LHCN-M2 (cell line): ENCODE results near the gene SEPTIN1. TPM values are rescaled to one million over a fixed set of nuclear protein-coding genes. Genes with fewer than 3 reads are reported as not detected.
A peak's percentile ranks its signal among the peaks of the same experiment; 100 is the strongest.

Source experiments
- DNase-seq: peaks from one replicate; pipeline ENCODE4 v3.0.0-alpha.2; 2012; ENCODE audit warnings: low read depth
- total RNA-seq: library from RNA; depleted of rRNA; stranded (reverse); fragments of >200 nt; gene quantifications from 2 replicates; pipeline ENCODE4 v1.2.3, GENCODE V29; 2014

SEPTIN1 gene
- total RNA-seq, 1 experiment from 2014 or later: 0.17 TPM

DNA sequence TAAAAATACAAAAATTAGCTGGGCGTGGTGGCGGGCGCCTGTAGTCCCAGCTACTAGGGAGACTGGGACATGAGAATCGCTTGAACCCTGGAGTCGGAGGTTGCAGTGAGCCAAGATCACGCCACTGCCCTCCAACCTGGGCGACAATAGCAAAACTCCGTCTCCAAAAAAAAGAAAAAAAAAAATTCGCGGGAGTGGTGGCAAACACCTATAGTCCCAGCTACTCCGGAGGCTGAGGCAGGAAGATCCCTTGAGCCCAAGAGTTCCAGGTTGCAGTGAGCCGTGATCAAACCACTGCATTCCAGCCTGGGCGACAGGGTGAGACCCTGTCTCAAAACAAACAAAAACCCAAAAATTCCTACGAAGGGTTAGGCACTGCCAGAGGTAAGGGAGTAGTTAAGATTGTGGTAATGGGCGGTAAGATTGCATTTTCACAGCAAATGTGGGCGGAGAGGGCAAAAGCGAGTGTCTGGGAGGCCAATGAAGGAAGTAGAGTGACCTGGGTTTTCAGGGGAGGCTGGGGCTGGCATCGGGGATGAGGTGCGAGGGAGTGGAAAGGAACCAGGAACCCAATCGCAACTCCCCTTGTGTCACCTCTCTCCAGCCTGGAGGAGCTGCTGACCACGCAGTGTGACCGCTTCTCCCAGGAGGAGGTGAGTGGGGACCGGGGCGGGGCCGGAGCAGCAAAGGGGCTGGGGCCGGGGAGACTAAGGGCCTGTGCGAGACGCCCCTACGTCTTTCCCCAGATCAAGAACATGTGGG is 5.1 kb downstream of the SEPTIN1 start:
- no peak for DNase-seq

DNA sequence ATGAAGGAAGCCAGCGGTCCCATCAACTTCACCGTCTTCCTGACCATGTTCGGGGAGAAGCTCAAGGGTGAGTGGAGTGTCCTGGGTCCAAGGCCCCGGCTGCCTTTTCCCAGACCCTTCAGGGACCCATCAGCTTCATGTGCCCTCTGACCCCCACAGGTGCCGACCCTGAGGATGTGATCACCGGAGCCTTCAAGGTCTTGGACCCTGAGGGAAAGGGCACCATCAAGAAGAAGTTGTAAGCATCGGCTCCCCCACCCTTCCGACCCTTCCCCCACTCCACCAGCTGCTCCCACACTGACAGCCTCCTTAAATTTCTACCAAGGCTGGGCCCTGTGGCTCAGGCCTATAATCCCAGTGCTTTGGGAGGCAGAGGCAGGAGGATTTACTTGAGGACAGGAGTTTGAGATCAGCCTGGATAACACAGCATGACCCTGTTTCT is 5.9 kb downstream of the SEPTIN1 start:
- no peak for DNase-seq

DNA sequence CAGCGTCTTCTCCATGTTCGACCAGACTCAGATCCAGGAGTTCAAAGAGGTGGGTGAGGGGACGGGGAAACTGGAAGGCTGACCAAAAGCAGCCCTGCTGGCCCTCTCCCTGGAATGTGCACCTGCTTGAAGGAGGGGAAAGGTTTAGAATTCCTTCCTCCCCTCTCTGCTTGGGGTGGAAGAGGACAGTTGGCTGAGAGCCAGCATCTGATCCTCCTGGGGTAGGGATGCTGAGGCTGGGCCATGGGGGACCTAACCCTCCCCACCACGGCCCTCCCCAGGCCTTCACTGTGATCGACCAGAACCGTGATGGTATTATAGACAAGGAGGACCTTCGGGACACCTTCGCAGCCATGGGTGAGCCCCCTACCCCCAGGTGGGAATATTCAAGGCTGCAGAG is 6.5 kb downstream of the SEPTIN1 start:
- no peak for DNase-seq

DNA sequence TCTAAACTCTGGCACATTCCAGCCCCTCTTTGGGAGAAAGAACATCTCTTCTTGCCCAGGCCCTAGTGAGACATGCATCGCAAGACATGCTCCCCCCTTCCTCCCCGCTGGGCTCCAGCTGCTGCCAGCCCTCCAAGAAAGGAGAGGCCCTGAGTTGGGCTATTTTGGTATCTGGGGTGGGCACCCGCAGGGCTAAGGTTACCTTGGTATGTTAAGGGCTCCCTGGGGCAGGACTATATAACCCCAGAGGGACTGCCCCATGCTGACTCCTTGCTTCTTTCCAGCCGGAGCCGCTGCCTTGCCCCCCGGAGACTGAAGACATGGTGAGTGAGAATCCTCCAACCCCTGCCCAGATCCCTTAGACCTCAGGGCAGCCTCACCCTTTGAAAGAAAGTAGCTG is 7.8 kb downstream of the SEPTIN1 start, which contains the start of gene MYL11:
Gene MYL11 (plus strand): TSS at position 265 of the 400 bp plus-strand sequence. CDS start 56 bp downstream, at position 321.
- DNase-seq: no peak

DNA sequence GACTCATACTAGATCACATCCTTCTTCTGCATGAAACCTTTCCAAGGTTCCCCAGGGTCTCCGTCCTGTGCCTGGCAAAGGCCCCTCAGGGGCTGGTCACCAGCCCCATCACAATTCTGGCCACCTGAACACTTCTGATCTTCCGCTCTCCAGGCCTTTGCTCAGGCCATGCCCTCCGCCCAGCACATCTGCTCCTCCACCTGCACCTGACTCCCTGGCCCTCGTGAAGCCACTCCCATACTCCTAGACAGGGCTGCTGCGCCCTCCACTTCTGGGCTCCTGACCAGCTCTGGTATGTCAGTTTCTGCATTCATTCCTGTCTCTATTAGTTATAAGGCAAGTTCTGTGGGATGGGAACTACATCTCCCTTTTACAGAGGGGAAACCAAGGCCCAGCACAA is 9.6 kb downstream of the SEPTIN1 start:
- no peak for DNase-seq

DNA sequence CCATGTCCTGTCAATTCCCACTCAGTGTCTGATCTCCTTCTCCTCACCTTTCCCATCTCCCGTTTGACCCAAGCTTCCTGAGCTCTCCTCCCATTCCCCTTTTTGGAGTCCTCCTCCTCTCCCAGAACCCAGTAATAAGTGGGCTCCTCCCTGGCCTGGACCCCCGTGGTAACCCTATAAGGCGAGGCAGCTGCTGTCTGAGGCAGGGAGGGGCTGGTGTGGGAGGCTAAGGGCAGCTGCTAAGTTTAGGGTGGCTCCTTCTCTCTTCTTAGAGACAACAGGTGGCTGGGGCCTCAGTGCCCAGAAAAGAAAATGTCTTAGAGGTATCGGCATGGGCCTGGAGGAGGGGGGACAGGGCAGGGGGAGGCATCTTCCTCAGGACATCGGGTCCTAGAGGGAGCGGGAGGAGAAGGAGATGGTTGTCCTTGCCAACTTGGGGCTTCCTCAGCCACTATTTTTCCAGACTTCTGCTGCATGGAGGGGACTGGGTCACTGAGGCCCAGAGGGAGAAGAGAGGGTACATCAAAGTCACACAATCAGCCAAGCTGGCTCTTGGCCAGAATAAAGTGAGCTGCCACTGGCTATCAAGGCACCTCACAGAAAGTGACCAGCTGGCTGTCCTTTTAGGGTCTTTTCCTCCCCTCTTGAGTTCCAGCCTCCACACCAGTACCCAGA is 10.2 kb downstream of the SEPTIN1 start:
- peak; percentile 55 for DNase-seq

DNA sequence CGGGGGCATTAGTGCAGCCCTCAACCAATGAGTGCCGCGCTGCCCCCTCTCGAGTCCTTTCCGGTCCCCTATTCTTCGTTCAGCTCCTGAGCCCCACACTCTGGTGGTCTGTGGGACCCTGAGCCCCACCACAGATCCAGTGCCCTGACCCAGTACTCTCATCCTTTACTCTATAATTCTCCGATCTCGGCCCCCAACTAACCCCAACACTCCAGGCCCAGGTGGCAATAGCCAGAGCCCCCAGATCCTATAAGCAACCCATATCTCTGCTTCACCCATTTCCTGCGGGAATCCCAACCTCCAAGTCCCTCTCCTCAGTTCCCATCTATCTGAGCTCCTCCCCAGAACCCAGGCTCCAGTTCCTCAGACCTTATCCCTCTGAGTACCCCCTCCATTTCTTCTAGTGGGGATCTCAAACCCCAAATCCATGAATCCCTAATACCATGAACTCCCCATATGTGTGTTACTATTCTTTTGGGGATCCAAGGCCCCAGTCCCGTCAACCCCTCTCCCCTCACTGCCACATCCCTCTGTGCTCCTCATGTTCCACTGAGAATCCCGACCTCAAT is 11.0 kb downstream of the SEPTIN1 start:
- no peak for DNase-seq

DNA sequence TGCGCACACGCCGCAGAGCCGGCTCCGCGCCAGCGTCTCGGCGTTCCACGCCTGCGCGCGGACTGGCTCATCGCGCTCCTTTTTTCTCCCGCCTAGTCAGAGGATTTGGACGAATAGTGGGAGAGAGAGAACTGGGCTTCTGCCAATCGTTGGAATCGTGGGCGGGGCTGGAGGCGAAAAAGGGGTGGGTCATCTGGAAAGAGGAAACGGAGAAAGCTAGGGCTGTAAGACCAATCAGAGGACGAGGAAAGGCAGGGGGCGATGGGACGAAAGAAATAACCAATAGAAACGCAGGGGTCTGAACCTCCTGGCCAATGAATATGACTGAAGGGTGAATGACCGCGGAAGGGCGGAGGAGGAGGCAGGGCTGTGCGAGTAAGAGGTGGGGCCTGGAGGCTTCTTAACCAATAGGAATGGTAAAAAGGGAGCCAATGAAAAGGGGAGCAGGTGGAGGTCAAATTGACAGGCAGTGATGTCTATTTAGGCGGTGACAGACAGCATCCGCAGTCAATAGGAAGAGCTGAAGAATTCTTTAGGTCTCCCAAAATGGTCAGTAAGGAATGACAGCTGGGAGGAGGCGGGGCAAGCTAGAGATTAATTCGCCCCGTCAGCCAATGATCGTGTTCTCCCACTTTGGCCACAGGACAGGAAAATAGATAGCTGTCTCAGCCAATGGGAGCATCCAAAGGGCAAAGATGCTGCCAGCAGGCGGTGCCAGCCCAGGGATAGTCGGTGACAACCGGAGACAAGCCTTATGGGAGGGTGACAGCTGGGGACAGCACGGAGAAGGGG is 11.7 kb downstream of the SEPTIN1 start, which contains the start of gene TBC1D10B:
Gene TBC1D10B (minus strand): TSS at position 39 of the 792 bp plus-strand sequence. CDS start 311 bp downstream, outside the sequence.
- DNase-seq: peak; percentile 100

DNA sequence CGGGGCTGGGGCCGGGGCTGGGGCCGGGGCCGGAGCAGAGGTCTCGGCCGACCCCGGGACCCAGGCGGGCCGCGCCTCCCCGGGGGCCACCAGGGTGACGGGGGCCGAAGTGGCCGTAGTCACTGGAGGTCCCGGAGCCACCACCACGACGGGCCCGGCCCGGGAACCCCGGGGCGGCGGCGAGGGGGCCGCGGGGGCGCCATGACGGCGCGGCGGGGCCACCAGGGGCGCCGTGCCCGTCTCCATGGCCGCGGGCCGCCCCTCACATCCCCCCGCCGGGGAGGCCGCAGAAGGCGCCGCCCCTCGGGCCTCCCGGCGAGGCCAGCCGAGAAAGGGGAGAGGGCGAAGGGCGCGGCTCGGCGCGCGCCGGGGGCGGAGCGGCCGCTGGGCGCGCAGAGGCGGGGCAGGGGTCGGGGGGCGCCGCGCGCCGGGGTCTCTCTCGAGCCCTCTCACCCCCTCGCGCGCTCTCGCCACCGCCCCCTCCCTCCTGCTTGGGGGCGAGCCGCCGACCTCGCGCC is 12.4 kb downstream of the SEPTIN1 start:
- DNase-seq: no peak

DNA sequence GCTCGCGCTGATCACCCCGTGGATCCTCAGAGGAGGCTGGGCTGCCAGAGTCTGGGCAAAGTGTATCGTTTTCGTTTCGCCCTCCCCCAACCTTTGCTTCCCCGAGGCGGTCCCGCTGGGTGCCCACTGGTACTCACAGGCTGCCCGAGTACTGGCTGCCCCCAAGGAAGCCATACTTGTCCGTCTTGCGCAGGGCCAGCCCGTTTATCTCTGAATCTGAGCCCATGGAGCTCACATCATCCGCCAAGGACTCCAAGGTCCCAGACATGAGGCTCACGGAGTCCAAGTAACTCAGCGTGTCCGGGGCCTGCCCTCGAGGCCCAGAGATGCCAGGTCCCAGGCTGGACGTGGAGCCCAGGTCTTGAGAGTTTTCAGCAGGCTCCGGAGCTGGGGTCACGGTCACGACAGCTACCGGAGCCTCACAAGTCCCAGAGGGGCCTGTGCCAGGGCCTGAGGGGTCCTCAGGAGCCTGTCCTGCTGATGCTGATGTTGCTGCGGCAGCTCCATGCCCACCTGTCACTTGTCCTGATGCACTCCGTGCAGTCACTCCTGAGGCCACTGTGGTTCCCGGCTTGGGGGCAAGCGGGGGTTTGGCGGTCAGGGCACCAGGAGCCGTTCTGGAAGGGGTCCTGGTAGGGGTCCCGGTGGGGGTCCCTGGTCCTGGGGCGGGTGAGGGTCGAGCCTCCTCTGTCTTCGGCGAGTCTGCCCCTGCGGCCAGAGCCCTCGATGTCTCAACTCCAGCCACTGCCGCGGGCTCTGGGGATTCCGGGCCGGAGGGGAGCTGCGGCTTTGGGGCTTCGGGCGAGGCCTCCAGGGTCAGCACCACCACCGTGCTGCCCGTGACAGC is 13.0 kb downstream of the SEPTIN1 start:
- no peak for DNase-seq

DNA sequence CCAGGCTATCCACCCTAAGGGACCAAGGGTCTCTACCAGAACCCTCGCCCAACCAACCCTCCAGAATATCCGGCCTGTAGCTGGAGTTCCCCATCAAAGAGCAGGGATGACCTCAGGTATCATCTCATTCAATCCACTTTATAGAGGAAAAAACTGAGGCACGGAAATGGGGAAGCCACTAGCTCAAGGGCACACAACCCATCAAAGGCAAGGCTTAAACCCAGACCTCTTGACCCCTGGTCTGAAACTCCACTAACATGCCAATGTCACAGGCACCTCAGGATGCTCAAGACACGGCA is 13.6 kb downstream of the SEPTIN1 start:
- DNase-seq: no peak

DNA sequence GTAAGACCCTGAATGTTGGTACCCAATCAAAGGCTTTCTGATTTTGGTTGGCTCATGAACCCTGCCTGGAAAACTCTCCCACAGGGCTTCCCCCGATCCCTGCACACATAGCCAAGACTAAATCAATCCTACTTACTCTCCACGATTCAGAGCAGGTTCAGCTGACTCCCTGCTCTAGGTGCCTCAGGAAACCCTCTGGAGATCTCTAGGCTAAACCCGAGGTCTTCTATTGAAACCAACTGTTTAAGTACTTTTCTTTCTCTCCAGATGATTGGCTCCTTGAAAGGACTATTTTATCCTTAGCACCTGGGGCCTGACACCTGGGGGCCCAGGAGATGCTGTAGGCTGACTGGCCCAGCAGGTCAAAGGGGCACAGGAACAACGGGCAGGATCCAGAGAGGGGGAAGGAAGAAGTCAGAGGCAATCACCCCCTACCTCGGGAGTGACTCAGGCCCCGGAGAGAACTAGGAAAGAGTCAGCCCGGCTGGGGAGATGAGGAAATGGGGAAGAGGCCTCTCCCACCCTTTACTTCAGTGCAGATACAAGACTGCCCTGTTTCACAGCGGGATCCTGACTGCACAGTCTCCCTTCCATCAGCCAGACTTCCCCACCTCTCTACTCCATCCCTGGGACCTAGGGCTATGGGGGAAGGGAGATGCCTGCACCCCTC is 14.1 kb downstream of the SEPTIN1 start:
- peak; percentile 49 for DNase-seq

DNA sequence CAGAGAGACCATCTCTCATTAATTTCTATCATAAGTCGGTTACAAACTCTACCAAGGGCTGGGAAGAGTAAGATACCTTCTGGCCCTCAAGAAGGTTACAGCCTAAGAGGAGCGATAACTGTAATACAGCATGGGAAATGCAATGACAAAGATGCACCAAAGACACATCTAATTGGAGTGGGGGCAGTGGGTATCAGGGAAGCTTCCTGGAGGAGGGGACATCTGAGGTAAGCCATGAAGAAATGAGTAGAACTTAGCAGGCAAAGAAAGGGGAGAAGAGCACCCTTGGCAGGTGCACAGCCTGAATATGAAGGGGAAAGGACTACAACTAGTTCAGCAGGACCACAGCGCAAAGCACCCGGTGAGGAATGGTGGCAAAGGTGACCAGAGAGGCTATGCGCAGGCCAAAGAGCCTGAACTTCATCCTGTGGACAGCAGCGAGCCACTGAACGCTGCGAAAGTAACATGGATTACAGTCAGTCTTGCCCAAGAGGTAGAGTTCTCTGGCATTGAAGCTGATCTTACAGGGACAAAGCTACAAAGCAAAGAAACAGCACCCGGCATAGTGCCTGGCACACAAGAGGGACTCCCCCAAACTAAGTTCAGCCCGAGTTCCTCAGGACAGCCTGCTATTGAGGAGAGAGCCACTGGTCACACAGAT is 14.9 kb downstream of the SEPTIN1 start:
- DNase-seq: no peak

DNA sequence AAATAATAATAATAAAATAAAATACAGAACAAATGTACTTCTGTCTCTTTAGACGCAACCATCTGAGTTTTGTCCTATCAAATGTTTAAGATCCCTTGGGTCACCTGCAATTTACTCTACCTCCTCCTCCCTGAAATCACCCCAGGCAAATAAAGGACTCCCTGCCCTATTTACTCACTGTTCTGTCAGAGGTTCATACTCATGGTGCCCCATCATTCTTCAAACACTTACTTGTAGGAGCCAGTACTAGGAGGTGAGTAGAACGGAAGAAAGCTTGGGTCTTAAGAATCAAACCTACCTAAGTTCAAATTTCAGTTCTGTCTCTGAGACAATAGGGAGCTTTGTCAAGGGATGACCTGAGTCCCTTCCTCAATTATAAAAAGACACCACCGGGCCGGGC is 15.8 kb downstream of the SEPTIN1 start:
- no peak for DNase-seq

DNA sequence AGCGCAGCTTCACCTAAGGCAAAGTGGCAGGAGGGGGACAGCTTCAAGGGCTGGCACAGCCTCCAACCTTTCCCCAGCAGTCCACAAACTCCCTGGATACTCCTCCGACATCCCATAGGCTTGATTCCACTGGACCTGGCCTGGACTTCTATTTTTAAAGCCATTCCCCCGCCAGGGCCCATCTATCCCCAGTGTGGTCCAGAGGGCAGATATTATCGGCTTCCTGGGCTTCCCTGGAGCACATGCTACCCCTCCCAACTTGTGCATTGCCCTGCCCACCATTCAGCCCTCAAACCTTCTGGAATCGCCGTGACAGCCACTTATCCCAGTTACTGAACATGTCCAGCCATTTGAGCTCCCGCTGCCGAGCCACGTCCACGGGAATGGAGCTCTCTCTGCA is 17.2 kb downstream of the SEPTIN1 start:
- no peak for DNase-seq

DNA sequence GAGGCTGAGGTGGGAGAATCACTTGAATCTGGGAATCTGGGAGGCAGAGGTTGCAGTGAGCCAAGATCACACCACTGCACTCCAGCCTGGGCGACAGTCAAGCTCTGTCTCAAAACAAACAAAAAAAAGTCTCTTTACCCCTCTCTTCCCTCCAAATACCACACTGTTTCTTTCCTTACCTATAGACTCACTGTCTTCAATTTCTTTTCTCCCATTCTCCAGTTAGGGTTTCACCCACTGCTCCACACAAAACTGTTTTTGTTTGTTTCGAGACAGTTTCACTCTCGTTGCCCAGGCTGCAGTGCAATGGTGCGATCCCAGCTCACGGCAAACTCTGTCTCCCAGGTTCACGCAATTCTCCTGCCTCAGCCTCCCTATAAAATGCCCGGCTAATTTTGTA is 21.2 kb downstream of the SEPTIN1 start:
- no peak for DNase-seq

DNA sequence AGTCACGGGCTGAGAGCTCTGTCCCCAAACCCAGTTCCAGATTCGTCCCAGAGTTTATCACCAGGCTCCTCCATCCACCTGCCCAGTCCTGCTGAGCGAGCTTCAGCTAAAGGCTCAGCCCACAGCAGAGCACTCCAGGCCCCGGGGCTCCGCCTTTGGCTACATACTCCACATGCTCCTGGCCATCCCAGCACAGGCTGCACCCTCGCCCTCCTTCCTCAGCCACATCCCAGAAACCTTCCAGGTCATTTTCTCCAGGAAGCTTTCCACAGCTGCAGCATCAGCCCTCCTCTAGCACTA is 22.5 kb downstream of the SEPTIN1 start:
- no peak for DNase-seq

DNA sequence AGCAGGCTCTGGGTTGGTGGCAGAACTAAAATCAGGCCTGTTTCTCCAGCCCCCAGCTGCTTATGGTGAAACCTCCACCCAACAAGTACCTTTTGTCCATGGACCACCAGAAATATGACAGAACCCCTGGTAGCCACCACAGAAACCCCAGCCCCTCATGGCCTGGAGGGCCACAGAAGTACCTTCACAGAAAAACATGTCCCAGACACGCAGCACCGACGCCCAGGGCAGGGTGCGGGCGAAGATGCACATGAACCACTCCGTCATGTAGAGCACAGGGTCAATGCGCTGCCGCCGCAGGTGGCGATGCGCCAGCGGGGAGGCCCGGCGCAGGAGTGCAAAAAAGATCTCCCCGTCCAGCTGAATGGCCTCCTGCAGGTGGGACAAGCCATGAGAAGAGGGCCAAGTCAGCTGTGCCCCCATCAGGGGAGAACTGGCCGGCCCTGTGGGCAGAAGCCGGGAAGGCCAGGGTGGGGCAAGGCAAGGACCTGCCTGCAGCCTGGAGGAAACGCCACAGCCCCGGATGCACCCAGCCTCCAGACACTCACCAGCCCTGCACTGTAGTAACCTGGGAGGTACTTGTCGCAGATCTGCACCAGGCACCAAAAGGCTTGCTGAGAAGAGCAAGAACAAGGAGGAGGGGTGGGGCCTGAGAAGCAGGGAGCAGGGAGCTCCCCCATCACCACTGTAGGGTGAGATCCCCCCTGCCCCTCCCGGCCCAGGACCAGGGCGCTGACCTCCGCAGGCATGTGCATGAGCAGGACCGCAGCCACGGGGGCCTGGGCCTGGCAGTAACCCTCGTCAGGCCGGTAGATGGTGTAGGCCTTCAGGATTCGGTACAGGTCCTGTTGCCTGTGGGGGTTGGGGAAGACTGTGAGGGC is 23.1 kb downstream of the SEPTIN1 start:
- no peak for DNase-seq

DNA sequence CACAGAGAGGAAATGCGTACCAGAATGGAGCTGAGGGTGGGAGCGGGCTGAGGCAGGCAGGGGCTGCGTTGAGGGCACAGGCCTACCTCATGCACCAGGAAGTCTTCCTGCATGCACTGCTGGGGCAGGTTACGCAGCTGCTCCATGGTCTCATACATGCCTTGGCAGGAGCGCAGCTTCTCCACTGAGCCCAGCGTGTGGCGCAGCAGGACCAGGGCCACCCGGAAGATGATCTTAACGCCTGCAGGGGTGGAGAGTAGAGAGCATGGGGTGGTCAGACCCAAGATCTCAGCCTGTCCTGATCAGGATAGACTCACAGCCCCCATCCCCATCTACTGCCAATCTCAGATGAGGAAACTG is 23.8 kb downstream of the SEPTIN1 start:
- no peak for DNase-seq
